IPS-18c (cell line): Measurements from ENCODE around the gene THUMPD1.
"Not testable (repeated sequence)": the region's sequence is repeated elsewhere in the genome, so short reads cannot be mapped to it uniquely, and the experiment has no call there.

Source experiments
- H3K4me3 ChIP-seq: 2 replicates; pipeline ENCODE4 v1.7.0; 2013; ENCODE audit warnings: low read depth, mild to moderate bottlenecking, low read length, moderate library complexity; ENCODE audit not compliant: insufficient read depth
- H3K9me3 ChIP-seq: one replicate; pipeline ENCODE4 v1.6.1; 2013; ENCODE audit warnings: mild to moderate bottlenecking, low read length, moderate library complexity; ENCODE audit not compliant: control insufficient read depth, insufficient read depth

THUMPD1 gene

DNA sequence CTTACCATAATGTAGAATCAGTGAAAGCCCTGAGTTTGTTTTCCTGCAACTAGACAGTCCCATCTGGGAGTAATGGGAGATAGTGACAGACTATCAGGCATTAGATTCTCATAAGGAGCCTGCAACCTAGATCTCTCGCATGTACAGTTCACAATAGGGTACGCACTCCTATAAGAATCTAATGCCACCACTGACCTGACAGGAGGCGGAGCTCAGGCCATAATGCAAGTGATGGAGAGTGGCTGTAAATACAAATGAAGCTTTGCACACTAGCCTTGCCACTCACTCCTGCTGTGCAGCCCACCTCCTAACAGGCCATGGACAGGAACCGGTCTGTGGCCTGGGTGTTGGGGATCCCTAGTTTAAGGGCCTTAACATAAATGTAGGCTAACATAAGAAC is 21.4 kb downstream of the THUMPD1 start:
- no peaks in the 10 kb centered on the region for H3K9me3 ChIP-seq
- no peak overlapping the region for H3K4me3 ChIP-seq

DNA sequence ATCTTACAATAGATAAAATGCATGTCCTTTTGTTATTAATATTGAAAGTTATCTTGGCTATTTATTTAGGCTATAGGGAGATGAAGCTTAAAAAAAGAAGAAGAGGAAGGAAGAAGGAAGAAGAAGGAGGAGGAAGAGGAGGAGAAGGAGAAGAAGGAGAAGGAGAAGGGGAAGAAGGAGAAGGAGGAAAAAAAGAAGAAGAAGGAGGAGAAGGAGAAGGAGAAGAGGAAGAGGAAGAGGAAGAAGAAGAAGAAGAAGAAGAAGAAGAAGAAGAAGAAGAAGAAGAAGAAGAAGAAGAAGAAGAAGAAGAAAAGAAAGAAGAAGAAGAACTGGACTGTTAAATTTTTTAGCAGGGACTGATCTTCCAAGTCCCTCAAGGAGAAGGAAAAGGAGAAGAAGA is 23.9 kb downstream of the THUMPD1 start:
- not testable (repeated sequence) for H3K9me3 ChIP-seq, H3K4me3 ChIP-seq

DNA sequence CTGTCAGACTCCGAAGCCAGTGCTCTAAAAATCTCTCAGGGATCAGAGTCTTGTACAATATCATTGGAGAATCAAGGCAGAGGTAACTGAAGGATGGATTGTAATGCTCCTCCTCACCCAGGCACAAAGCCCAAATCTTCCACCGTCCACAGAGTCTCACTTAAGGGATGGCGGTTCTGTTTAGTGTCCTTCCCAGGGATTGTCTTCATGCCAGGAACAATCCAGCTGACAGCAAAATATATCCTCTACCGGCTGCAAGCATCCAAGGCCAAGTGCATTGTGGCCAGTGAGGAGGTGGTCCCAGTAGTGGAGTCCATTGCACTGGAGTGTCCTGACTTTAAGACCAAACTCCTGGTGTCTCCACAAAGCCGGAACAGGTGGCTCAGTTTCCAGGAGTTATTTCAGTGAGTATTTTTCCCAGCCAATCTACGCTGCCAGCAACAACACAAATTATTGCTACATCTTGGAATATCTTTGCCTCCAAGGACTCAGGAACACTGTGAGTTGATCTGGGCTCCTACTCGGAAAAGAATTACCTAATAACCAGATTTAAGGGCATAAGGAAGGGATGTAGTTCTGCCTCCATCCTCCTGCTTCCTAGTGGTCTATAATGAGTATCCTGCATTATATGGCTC is 30.2 kb downstream of the THUMPD1 start:
- H3K9me3 ChIP-seq = no peaks in the 10 kb centered on the region

DNA sequence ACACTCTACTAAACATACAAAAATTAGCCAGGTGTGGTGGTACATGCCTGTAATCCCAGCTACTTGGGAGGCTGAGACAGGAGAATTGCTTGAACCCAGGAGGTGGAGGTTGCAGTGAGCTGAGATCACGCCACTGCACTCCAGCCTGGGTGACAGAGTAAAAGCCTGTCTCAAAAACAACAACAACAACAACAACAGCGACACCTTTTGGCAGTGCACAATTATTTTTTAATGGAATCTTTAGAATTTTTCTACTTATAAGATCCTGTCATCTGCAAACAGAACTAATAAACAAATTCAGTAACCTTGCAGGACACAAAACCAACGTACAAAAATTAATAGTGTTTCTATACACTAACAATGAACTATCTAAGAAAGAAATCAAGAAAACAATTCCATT is 33.5 kb downstream of the THUMPD1 start:
- H3K9me3 ChIP-seq, H3K4me3 ChIP-seq: not testable (repeated sequence)

More for the DNA sequence above, 30.2 kb downstream of the THUMPD1 start:
- no peak overlapping the region for H3K4me3 ChIP-seq

- no peaks in the 10 kb centered on the region for H3K9me3 ChIP-seq
- no peak overlapping the region for H3K4me3 ChIP-seq
These were observed 34.2 kb downstream of the THUMPD1 start for GRCh38 chr16:20707461-20707860.

GRCh38 chr16:20705972-20706371 is 35.6 kb downstream of the THUMPD1 start:
- H3K9me3 ChIP-seq, H3K4me3 ChIP-seq: not testable (repeated sequence)

DNA sequence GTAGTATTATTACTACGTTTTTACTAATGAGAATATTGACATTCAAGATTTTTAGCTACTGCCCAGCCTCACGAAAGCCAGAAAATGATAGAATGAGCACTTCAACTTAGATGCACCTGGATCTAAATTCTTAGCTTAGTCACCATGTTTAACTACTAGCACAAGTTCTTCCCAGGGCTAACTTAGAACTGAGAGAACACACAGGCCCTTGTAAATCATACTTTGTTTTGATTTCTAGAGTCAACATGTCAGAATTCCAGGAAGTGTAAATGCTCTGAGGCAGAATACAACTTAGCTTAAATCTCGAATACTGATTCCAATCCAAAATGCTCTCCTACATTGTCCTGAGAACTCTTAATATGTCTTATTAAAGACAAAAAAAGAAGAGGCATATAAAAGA is 37.3 kb downstream of the THUMPD1 start:
- H3K4me3 ChIP-seq = no peak overlapping the region

DNA sequence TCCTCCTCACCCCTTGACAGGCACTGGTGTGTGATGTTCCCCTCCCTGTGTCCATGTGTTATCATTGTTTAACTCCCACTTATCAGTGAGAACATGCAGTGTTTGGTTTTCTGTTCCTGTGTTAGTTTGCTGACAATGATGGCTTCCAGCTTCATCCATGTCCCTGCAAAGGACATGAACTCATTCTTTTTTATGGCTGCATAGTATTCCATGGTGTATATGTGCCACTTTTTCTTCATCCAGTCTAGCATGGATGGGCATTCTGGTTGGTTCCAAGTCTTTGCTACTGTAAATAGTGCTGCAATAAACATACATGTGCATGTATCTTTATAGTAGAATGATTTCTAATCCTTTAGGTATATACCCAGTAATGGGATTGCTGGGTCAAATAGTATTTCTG is 39.9 kb downstream of the THUMPD1 start:
- H3K4me3 ChIP-seq, H3K9me3 ChIP-seq: not testable (repeated sequence)

More for the DNA sequence above, 37.3 kb downstream of the THUMPD1 start:
- no peaks in the 10 kb centered on the region for H3K9me3 ChIP-seq

GRCh38 chr16:20696618-20697017 is 45.0 kb downstream of the THUMPD1 start:
- Histone ChIP-seq H3K4me3 (no peak overlapping the region), H3K9me3 (no peaks in the 10 kb centered on the region)

DNA sequence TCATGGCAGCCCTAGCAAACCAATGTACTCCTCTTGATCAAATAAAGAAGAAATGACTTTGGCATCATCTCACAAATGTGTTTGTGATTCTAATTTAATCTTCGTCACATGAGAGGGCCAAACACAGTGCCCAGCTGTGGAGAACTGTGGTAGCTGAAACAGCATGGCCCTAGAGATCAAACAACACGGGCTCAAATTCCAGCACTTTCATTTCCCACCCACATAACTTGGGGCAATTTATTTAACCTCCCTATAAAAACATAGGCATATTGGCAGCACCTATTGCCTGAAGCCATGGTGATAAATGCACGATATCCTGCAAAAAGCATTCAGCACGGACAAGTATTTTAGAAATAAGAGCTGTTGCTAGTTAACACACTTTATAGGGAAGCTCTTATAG is 46.6 kb downstream of the THUMPD1 start:
- H3K9me3 ChIP-seq = no peaks in the 10 kb centered on the region
- H3K4me3 ChIP-seq = no peak overlapping the region

DNA sequence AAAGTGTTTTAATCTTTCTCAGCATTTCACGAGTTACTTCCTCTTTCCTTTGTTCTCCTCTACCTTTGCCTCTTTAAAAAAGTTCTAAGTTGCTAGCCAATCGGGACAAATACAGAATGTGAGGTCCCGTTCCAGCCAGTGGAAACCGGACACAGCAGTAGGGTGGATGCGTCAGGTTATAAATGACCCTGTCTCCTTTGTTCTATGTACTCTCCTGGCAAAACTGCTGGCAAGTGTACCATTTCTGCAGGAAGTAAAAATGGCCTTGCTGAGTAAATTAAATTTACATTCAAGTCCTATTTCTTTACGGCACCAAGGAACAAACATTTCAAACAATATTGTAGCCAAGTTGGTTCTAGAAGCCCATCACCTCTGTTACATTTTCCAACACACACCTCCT is 47.5 kb downstream of the THUMPD1 start:
- not testable (repeated sequence) for H3K4me3 ChIP-seq, H3K9me3 ChIP-seq

- no peak overlapping the region for H3K4me3 ChIP-seq
- H3K9me3 ChIP-seq = no peaks in the 10 kb centered on the region
These were observed 52.0 kb downstream of the THUMPD1 start for GRCh38 chr16:20689668-20690067.

DNA sequence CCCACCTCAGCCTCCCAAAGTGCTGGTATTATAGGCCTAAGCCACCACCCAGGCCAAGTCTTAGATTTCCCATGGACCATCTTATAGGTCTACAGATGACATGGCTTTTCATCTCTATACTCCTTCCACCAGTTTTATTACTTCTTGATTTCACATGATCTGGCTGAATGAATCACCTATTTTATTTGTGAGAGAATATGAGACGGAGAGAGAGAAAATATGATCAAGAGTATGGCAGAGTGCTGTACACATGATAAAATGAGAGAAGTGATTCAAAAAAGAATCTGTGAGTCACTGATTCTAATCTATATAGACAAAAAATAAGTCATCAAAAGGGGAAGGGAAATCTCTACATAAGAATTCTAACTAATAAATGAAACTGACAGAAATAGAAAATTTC is 57.8 kb downstream of the THUMPD1 start:
- no peaks in the 10 kb centered on the region for H3K9me3 ChIP-seq
- no peak overlapping the region for H3K4me3 ChIP-seq
